Activated T-cell treated with anti-CD3 and anti-CD28 coated beads for 48 hours (primary cell): ENCODE results near the gene MYH11.
"Not testable (repeated sequence)": the region's sequence is repeated elsewhere in the genome, so short reads cannot be mapped to it uniquely, and the experiment has no call there.

Experiments used
- DNase-seq: peaks from one replicate; pipeline ENCODE4 v3.0.0-alpha.2; 2020; ENCODE audit warnings: low read depth

MYH11 gene

DNA sequence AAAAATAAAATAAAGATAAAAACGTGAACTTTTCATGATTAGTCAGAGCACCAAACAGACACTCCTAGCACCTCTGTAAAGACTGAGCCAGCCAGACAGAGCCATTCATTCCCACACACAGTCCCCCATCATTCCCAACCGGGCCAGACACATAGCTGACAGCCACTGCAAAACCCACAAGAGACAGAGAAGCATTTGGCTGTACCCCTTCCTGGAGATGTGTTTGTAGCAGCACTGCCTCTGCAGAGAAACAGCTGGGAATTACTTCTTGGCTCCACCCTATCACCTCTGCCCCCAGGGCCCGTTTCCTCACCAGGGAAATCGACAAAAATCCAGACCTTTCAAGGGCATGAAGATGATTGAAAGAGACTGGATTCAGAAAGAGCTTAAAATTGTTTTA is 46.4 kb downstream of the MYH11 start:
- no peak for DNase-seq

DNA sequence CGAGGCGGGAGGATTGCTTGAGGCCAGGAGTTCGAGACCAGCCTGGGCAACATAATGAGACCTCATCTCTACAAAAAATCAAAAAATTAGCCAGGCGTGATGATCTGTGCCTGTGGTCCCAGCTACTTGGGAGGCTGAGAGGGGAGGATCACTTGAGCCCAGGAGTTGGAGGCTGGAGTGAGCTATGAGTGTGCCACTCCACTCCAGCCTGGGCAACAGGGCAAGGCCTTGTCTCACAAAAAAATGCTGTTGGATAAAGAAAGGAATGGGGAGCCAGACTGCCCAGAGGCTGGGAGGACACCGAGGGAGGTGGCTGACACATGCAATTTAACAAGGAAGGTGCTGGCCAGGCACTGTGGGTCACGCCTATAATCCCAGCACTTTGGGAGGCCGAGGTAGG is 47.5 kb downstream of the MYH11 start:
- DNase-seq, result not testable (repeated sequence)

DNA sequence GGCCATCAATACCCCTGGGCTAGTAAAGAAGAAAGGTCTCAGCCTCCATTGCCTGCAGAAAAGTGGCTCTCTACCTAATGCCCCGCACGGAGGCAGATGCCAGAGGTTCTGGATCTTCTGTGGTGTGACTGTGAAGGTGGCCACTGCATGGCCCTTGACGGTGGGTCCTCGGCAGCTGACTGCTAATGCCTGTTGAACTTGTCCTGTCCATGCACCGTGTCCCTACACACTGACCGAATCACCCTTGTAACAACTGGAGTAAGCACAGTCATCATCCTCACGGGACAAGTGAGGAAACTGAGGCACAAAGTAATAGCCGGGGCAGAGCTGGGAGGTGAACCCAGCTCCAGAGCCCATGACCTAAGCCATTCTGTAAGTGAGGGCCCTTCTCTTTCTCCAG is 48.8 kb downstream of the MYH11 start:
- no peak for DNase-seq

DNA sequence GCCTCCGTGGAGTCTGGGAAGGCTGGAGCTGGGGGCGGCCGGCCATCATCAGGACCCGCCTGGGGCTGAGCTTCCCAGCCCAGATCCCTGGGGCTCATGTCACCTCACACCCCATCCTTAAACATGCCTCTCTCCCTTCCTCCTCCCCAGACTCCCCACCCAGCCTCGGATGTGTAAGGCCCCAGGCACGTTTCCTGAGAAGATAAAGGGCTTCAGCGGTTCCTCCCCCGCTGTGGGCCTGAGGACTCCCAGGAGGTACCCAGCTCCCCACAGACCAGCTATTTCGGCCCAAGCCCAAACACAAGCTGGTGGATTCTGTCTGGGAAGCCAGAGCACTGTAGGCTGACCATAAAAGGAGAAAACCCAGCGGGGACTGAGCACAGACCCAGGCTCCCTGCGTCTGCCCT is 49.2 kb downstream of the MYH11 start:
- DNase-seq, result no peak

DNA sequence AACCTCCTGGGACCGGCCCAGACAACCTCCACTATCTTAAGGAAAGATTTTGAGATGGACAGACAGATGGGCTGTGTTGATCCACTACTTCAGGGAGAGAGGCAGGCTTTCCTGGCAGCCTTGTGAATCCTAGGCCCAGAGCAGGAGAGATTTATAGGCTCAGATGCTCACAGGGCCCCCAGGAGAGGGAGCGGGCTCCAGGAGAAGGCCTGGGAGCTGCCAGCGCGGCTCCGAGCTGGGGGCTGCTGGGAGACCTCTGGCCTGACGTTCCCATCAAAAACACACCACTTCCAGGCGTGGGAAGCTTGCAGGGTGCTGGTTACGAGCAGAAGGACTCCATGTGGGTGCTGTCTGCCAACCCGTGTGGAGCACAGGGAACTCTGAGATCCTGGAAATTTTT is 53.2 kb downstream of the MYH11 start:
- no peak for DNase-seq

DNA sequence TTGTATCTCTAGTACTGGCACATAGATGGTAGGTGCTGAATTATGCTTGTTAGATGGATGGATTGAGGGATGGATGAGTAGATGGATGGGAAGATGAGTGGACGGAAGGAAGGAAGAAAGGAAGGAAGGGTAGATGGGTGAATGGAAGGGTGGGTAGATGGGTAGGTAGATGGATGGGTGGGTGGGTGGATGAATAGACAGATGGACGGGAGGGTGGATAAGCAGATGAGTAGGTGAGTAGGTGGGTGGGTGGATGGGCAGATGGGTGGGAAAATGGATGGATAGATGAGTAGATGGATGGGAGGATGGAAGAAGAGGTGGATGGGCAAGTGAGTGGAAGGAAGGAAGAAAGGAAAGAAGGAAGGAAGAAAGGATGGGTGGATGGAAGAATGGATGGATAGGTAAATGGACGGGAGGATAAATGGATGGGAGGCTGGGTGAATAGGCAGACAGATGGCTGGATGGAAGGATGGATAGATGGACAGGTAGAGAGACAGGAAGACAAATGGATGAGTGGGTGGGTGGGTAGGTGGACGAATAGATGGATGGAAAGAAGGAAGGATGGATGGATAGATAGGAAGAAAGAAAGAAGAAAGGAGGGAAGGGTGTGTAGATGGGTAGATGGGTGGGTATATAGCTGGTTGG is 56.9 kb downstream of the MYH11 start:
- no peak for DNase-seq

DNA sequence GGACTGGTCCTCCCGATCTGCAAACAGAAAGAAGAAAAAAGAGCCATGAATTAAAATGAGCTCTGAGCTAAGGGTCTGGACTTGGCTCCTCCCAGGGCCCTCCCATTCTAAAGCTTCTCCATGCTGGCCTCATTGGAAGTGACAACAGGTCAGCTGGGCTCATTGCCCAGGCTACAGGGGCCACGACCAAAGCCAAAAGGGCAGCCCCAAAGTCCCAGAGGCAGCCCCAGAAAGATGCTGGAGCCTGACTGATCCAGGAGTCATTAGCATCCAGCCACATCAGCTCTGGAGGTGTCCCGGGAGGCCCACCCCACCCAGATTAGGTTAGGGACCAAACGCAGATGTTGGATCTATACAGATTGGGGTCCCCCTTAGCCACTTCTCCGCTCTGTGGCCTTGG is 58.2 kb downstream of the MYH11 start:
- no peak for DNase-seq

DNA sequence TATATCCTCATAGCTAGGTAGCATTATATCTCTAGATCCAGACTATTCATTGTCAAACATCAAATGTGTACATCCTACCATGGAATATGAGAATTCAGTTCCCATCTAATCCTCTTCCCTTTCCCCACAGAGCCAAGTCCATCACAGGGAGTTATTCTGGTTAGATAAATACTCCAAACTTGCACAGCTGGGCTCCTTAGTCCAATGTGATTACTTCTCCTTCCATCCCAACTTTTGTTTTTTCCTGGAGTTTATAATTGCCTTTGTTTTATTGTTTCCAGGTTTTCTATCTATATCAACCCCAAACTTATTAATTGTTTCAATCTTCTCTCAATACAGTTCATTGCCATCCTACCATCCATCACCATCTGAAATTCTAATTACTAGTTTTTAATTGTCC is 59.9 kb downstream of the MYH11 start:
- DNase-seq, result no peak

DNA sequence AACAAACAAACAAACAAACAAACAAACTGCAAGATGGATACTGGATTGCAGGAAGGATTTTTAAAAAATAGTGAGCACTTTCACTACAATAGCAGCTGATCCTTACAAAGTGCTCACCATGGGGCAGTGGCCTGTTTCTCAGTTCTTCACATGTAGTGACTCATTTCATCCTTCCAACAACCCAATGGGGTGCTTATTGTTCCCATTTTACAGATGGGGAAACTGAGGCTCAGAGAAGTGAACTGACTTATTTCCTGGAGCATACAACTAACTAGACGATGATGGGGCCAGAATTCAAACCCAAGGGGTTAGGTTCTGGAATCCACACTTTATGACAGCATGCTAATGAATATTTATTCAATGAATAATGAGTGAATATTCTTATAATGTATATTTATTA is 61.2 kb downstream of the MYH11 start:
- no peak for DNase-seq

DNA sequence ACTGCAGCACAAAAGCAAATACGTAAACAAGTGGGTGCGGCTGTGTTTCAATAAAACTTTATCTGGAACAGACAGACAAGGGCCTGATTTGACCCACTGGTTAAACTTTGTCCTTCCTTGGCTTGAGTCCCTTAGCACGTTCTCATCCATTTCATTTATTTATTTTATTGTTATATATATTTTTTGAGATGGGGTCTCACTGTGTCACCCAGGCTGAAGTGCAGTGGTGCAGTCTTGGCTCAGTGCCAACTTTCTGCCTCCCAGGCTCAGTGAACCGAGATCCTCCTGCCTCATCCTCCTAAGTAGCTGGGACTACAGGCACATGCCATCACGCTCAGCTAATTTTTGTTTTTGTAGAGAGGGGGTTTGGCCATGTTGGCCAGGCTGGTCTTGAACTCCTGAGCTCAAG is 64.3 kb downstream of the MYH11 start:
- no peak for DNase-seq

DNA sequence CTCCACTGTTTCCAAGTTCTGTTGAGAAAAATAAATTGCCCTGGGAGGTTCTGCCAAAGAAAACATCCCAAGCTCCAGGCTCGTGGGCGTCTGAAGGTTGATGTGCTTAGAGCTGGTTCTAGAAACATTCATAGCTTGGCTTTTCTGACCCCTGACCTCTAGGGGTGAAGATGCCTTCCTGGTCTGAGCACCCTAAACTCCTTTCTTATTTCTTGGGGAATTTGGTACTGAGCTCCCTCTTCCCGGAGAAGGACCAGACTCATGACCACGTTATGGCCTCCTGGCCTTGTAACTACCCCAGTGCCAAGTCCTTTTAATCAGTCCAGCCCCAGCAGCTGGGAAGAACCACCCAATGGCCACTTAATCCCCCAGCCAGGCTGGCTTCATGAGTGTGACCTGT is 66.4 kb downstream of the MYH11 start:
- DNase-seq, result no peak

DNA sequence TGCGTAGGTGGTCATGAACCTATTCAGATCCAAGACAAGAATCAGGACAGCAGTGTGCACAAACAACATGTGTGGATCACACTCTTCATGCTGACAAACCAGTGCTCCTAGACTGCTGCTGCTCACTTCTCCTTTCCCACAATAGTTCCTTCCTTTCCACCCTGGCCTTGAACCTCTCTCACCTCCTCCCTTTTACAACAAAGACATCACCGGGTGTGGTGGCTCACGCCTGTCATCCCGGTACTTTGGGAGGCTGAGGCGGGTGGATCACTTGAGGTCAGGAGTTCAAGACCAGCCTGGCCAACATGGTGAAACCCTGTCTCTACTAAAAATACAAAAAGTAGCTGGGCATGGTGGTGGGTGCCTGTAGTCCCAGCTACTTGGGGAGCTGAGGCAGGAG is 67.0 kb downstream of the MYH11 start:
- DNase-seq, result not testable (repeated sequence)

DNA sequence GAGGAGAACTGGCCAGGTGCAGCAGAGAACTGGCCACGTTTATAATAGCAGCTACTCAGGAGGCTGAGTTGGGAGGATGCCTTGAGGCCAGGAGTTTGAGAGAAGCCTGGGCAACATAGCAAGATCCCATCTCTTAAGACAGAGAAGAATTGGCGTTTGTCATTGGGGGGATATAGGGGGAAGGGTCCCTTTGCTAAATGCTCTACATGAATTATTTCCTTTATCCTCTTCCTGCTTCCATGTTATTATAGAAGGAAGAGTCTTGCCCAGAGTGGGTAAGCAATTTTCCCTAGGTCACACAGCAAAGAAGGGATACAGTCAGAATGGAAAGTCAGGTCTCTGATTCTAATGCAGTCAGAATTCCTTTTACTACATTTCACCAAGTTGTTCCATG is 68.0 kb downstream of the MYH11 start:
- DNase-seq, result no peak

DNA sequence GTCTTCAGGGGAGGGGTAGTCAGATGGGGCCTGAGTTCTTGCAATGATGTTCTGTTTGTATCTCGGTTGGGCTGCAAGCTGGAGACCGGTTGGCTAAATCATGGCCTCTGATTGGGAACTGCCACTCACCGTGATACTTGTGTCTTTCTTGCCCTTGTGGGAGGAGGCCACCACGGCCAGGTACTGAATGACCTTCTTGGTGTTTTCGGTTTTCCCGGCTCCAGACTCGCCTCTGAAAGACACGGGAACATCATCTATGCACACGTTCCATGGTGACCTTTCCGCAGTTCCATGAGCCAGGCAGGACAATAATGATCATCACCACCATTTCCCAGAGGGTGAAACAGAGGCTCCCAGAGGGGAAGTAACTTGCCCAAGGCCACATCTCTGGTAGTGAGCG is 70.3 kb downstream of the MYH11 start:
- DNase-seq, result no peak

DNA sequence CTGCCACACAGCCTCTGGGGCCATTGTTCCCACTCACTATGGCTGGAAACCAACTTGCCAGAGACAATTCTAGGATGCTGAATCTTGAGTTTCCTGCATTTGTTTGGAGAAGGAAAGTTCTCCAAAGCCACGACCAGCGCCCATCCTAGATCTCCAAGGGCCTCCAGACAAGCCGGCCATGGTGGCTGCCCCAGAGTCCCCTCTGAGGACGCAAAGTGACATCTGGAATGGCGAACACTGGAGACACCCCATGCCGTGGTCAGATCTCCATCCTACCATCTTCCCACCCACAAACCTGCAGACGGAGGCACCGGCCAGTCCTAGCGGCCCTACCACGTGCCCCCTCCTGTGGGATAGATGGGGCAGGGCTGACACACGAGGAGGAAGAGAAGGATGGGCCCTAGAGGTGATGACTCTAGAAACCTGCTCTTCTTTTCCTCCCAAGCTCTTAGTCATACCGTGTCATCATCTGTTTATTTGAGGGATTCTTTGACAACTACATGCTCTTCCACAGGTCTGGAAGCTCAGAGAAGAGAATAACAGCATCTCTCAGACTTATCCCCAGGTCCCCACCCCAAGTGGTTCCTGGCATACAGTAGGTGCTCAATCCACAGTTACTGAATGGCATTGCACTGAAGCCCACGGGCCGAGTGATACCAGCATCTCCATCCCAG is 71.3 kb downstream of the MYH11 start:
- no peak for DNase-seq

DNA sequence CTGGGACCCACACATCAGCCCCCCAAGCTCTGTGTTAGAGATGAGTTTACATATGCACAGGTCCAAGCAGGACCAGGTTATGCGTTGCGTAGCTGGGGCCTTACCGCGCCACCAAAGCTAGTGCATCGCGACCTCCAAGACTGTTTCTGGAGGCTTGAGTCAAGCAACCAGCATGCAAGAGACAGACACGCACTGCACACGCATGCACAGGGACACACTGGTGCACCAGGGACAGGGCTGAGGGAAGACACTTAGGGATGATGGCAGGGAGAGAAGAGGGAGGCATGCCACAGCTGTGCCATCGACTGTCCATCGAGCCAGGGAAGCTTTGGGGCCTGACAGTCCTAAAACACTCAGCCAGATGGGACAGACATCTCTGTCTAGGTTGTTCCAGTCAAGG is 72.8 kb downstream of the MYH11 start:
- no peak for DNase-seq

DNA sequence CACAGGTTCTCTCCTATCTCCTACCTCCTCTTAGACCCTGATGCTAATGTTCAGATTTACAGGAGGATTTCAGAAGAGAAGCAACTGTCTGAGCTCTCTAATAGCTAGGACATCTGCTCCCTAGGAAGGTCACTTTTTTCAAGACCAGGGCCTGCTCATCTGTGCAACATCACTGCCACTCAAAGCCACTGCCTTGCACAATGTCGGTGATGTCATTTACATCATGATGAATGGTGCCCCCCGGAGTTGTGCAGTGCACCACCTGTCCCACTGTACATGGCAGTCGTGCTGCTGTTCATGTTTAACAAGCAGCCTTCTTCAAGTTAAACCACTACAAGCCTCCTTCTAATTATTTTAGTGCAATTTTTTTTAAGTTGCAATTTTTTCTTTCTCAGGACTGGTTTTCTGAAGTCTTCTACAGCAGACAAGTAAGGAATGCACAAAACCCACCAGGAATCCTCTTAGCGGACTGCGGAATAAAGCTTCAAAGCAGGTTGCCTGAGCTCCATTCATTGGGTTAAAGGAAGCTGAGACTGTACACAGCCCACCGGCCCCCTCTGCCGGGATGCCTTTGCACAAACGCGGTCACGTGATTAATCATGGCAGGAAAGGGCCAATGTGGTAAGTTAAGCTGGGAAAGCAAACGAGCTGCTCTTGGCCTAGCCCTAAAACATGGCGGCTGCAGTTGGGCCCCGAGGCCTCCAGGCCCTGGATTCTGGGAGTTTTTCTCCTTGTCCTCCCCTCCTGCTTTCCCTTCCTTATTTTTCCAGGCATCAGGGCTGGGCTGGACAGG is 74.1 kb downstream of the MYH11 start:
- DNase-seq, result no peak

DNA sequence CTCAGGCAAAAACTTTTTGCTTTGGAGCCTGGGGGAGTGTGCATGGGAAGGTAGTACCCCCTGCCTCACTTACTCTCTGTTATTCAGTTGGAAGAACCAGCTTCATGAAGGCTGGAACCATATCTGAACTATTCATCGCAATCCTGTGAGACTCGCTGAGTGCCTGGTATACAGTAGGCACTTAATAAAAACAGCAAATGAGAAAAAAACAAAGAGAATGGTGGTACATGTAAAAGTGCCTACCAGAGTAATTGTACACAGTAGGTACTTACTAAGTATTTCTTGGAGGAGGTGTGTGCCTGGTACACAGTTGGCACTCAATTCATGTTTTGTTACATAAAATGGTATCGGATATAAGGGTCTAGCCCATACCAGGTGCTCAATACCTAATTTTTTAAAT is 75.2 kb downstream of the MYH11 start:
- DNase-seq, result no peak

DNA sequence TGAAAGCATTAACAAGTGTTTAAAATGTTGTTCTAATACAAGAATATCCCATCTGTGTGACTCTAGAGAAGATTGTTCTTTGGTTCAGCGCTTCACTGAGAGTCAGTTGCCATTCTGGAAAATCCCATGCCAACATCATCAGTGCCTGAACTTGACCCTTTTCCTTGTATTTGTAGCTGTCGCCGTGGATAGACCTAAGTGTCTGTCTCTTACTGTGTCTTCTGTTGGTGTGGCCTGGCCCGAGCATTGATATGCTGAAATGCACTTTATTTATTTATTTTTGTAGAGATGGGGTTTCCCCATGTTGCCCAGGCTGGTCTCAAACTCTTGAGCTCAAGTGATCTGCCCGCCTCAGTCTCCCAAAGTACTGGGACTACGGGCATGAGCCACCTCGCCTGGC is 76.0 kb downstream of the MYH11 start:
- DNase-seq, result no peak

DNA sequence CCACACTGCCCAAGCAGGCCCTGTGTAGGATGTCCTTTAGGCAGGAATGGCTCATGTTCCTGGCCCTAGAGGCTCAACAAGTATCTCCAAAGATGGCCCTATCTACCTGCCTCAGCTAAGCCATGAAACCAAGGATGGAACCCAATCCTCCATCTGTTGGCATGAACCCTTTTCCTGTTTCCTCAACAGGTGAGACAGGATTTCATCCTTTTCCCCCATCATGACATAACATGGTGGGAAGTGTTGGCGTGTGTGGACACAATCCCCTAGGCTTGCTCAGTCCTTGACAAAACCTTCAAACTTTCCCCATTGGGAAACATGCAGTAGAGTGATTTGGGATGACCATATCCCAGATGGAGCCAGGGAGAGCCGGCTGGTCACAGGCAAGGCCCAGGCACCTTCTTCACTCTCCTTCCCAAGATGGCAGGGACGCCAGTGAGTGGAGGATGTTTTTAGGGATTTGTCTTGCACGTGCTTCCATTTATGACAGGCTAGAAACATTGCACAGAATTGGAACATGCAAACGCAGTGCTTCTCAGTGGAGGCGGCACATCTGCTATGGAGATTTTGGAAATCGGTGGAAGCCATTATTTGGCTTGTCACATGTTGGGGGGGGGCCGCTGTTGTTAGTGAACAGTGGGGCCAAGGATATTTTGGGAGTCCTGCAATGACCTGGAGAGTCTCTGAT is 77.0 kb downstream of the MYH11 start:
- DNase-seq, result no peak

DNA sequence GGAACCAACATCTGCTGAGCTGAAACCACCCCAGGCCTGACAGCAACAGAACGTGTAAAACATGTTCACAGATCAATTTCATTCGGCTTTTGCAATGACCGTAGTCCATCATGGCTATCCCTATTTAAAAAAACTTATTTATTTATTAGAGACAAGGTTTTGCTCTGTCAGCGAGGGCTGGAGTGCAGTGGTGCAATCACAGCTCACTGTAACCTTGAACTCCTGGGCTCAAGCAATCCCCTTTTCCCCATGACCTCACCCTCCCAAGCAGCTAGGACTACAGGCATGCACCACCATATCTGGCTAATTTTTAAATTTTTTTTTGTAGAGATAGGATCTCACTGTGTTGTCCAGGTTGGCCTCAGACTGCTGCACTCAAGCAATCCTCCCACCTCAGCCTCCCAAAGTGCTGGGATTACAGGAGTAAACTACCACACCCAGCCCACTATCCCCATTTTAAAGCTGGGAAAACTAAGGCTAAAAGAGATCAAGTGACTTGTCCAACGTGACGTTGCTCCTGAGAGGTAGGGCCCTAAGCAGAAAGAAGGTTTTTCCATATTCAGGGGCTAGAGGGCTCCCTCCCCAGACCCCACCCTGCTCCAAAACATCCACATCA is 77.7 kb downstream of the MYH11 start:
- DNase-seq, result no peak

DNA sequence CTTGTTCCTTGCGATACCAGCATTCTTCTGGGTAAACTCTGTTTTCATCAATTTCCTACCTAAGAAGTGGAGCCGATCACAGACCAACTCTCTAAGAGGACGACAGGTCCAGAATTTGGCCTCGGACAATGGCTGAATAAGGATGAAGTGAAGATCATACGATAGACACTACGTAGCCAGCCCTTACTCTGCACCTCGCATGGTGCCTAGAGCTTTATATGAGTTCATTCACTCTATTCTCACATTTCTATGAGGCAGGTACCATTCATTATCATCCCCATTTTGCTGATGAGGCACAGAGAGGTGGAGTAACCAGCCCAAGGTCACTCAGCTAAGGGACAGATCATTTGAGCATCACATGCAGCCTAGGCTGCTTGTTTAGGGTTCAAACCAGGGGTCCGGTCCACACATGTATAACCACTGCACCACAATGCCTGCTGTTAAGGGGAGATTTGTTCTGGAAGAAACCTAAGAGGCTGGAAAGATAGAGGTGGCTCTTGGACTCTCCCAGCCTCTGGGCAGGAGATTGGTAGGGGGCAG is 78.6 kb downstream of the MYH11 start:
- DNase-seq, result no peak
